ENCODE measurements around the gene RPE. TPM values are rescaled to one million over a fixed set of nuclear protein-coding genes. Genes with fewer than 3 reads are reported as not detected.

The RPE gene
- total RNA-seq, 1 experiment from 2014 or later, result 67.8 TPM

DNA sequence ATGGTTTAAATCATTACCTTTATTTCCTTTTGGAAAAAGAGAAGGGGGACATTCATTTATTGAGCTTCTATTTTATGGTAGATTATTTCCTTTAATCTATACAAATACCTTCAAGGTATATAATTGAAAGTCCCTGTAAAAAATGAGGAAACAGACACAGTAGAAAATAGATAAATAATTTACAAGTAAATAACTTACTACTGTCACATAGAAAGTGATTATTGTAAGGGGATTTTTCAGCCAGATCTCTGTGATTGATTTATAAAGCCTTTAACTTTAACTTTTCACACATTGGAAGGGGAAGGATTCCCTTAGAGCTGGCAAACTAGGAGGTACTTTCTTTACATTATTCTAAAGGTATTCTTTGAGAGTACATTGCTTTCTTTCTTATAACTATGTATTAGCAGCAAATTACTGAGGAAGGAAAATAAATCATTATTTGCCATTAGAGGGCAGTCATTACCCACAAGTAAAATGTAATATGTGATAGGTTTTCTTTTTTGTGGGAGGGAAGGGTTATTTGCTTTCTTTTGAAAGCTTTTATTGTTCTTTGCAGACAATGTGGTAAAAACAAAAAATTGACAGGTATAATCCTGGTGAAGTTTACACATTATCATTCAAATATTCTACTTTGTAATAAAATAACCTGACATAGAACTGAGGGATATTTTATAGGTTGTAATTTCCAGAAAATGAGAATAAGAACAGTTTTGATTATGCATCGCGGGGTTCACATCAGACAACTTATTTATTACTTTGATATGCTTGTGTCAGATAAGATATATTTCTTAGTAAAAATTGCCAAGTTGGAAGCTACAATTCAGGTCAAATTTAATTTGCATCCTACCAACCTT lies 24.8 kb upstream of the RPE start:
- WGBS (ENCODE audit: extremely low coverage, insufficient read length, low lambda C conversion rate), result no CpG with 5 or more reads among the region's 2 CpGs
- H2BK20ac ChIP-seq (ENCODE audit: low read depth, low read length, poor library complexity, severe bottlenecking), result no peak overlapping the region
- no peaks in the 10 kb centered on the region for H3K4me1 ChIP-seq (ENCODE audit: insufficient read depth, low read length)
- no peak overlapping the region for H3K4me2 ChIP-seq (ENCODE audit: insufficient read depth, insufficient read length, low read length)
- no peaks in the 10 kb centered on the region for H3K27me3 ChIP-seq (ENCODE audit: insufficient read depth, low read length)
- H2BK120ac ChIP-seq (ENCODE audit: low read depth, low read length, poor library complexity, severe bottlenecking), result no peak overlapping the region
- no peak overlapping the region for H3K9ac ChIP-seq (ENCODE audit: extremely low read depth, insufficient read length, low read length)
- peaks cover 4% of the 10 kb centered on the region for H3K27me3 Mint-ChIP-seq (ENCODE audit: low read depth)
- H2BK12ac ChIP-seq (ENCODE audit: insufficient read length, low read depth, low read length), result no peak overlapping the region
- no peak overlapping the region for H3K4me3 Mint-ChIP-seq
- no peaks in the 10 kb centered on the region for H3K4me1 Mint-ChIP-seq
- no peak overlapping the region for H3K56ac ChIP-seq (ENCODE audit: insufficient read length, low read depth, low read length)
- H3K23me2 ChIP-seq (ENCODE audit: insufficient read length, low read depth, low read length, poor library complexity, severe bottlenecking), result no peaks in the 10 kb centered on the region
- no peaks in the 10 kb centered on the region for H3K9me3 Mint-ChIP-seq
- no peak overlapping the region for H2AFZ ChIP-seq (ENCODE audit: low read length)
- no peaks in the 10 kb centered on the region for H4K20me1 ChIP-seq (ENCODE audit: control insufficient read depth, insufficient read depth, insufficient read length)
- DNase-seq, result no peak
- no peak overlapping the region for H3K4ac ChIP-seq (ENCODE audit: low read depth, low read length)
- H3K18ac ChIP-seq (ENCODE audit: insufficient read length, low read depth, low read length), result no peak overlapping the region
- H3K79me2 ChIP-seq (ENCODE audit: insufficient read depth, low read length), result no peaks in the 10 kb centered on the region
- H4K91ac ChIP-seq (ENCODE audit: insufficient read length, low read depth, low read length), result no peak overlapping the region
- TF ChIP-seq, protein P1, sequence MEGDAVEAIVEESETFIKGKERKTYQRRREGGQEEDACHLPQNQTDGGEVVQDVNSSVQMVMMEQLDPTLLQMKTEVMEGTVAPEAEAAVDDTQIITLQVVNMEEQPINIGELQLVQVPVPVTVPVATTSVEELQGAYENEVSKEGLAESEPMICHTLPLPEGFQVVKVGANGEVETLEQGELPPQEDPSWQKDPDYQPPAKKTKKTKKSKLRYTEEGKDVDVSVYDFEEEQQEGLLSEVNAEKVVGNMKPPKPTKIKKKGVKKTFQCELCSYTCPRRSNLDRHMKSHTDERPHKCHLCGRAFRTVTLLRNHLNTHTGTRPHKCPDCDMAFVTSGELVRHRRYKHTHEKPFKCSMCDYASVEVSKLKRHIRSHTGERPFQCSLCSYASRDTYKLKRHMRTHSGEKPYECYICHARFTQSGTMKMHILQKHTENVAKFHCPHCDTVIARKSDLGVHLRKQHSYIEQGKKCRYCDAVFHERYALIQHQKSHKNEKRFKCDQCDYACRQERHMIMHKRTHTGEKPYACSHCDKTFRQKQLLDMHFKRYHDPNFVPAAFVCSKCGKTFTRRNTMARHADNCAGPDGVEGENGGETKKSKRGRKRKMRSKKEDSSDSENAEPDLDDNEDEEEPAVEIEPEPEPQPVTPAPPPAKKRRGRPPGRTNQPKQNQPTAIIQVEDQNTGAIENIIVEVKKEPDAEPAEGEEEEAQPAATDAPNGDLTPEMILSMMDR (conservative IDR thresholded peaks at IDR 0.05), result peak; percentile 69
- no peaks in the 10 kb centered on the region for H3K79me1 ChIP-seq (ENCODE audit: insufficient read depth, low read depth, low read length, poor library complexity, severe bottlenecking)
- H2BK15ac ChIP-seq (ENCODE audit: low read depth, low read length), result no peak overlapping the region
- H3K27ac Mint-ChIP-seq, result no peak overlapping the region
- no peak overlapping the region for H3K23ac ChIP-seq (ENCODE audit: insufficient read length, low read depth, low read length)
- H4K8ac ChIP-seq (replicated peaks; ENCODE audit: insufficient read length, low read depth, low read length), result no peak overlapping the region
- no peaks in the 10 kb centered on the region for H3K36me3 Mint-ChIP-seq (ENCODE audit: insufficient read depth in 1 of 3, low read depth in 3 of 3)
- H3K27ac ChIP-seq (ENCODE audit: insufficient read length, low read depth, low read length), result no peak overlapping the region
- H3T11ph ChIP-seq (ENCODE audit: low read length), result no peak overlapping the region
- H2AK5ac ChIP-seq (ENCODE audit: insufficient read length, low read length), result no peak overlapping the region
- no peak overlapping the region for H4K5ac ChIP-seq (ENCODE audit: insufficient read length, low read depth, low read length)
- no peak overlapping the region for H2BK5ac ChIP-seq (ENCODE audit: insufficient read length, low read length)
- H3K14ac ChIP-seq (ENCODE audit: insufficient read depth, low read length), result no peak overlapping the region
- no peaks in the 10 kb centered on the region for H3K9me3 ChIP-seq (ENCODE audit: control insufficient read depth, low read depth, low read length)

Measured in H9 (cell line).